ENCODE results near the gene DAB2IP. TPM values are rescaled to one million over a fixed set of nuclear protein-coding genes. Genes with fewer than 3 reads are reported as not detected.

DAB2IP gene
- total and polyA plus RNA-seq, 4 donors = 2.3 to 13.1 (median 5.4) TPM

GRCh38 chr9:121691890-121692289, 40.5 kb downstream of the DAB2IP start:
- peaks cover 0 to 2% (median 0%) of the 10 kb centered on the region in 4 donors for H3K4me1 ChIP-seq (ENCODE audit: control insufficient read depth in 4 of 4, insufficient read depth in 4 of 4, low read length in 3 of 4)
- no peaks in the 10 kb centered on the region for H3K36me3 ChIP-seq (ENCODE audit: control insufficient read depth in 4 of 4, insufficient read depth in 3 of 4, low read depth in 1 of 4, low read length in 3 of 4)
- 74% methylated on average over 6 of the region's 6 CpGs for WGBS
- TF ChIP-seq GABPA (IDR thresholded peaks at IDR 0.05 in 1 of 2, conservative IDR thresholded peaks at IDR 0.05 in 1 of 2) (no peak), NR2F2 (IDR thresholded peaks at IDR 0.05) (no peak), ATF3 (IDR thresholded peaks at IDR 0.05) (no peak), ZBTB33 (IDR thresholded peaks at IDR 0.05) (no peak), JUND (IDR thresholded peaks at IDR 0.05) (no peak), EGR1 (IDR thresholded peaks at IDR 0.05; ENCODE audit: low read depth in 2 of 2) (no peak)
- DNase-seq (ENCODE audit: low spot score) = no peak
- H3K4me3 ChIP-seq (ENCODE audit: low read depth in 1 of 3, low read length in 3 of 3) = no peak overlapping the region
- H3K27me3 ChIP-seq (ENCODE audit: control insufficient read depth in 4 of 4, insufficient read depth in 4 of 4, low read length in 3 of 4) = no peaks in the 10 kb centered on the region
- H3K9ac ChIP-seq (ENCODE audit: low read depth in 1 of 2, low read length in 2 of 2) = no peak overlapping the region
- no peak overlapping the region for H3K27ac ChIP-seq (ENCODE audit: low read depth in 1 of 2, low read length in 2 of 2)
- H3K9me3 ChIP-seq (ENCODE audit: control insufficient read depth in 4 of 4, low read length in 3 of 4) = no peaks in the 10 kb centered on the region

GRCh38 chr9:121692606-121693387, 41.4 kb downstream of the DAB2IP start:
- H3K4me1 ChIP-seq (ENCODE audit: control insufficient read depth in 4 of 4, insufficient read depth in 4 of 4, low read length in 3 of 4) = no peaks in the 10 kb centered on the region
- H3K36me3 ChIP-seq (ENCODE audit: control insufficient read depth in 4 of 4, insufficient read depth in 3 of 4, low read depth in 1 of 4, low read length in 3 of 4) = no peaks in the 10 kb centered on the region
- 91% methylated on average over 14 of the region's 14 CpGs for WGBS
- H3K27me3 ChIP-seq (ENCODE audit: control insufficient read depth in 4 of 4, insufficient read depth in 4 of 4, low read length in 3 of 4) = no peaks in the 10 kb centered on the region
- H3K4me3 ChIP-seq (ENCODE audit: low read depth in 1 of 3, low read length in 3 of 3) = no peak overlapping the region
- no peak overlapping the region for H3K9ac ChIP-seq (ENCODE audit: low read depth in 1 of 2, low read length in 2 of 2)
- TF ChIP-seq CTCF (IDR thresholded peaks at IDR 0.05; ENCODE audit: low read depth, low read length, missing input control) = no peak
- no peaks in the 10 kb centered on the region for H3K9me3 ChIP-seq (ENCODE audit: control insufficient read depth in 4 of 4, low read length in 3 of 4)
- DNase-seq (ENCODE audit: low spot score) = no peak
- no peak overlapping the region for H3K27ac ChIP-seq (ENCODE audit: low read depth in 1 of 2, low read length in 2 of 2)

GRCh38 chr9:121693388-121693670, 41.9 kb downstream of the DAB2IP start:
- TF ChIP-seq FOXA1 (IDR thresholded peaks at IDR 0.05) (no peak), NR2F2 (IDR thresholded peaks at IDR 0.05) (no peak), TAF1 (conservative IDR thresholded peaks at IDR 0.05) (no peak), YY1 (IDR thresholded peaks at IDR 0.05) (no peak), RXRA (IDR thresholded peaks at IDR 0.05) (no peak), HNF4A (conservative IDR thresholded peaks at IDR 0.05) (no peak), REST (IDR thresholded peaks at IDR 0.05) (no peak), FOXA2 (IDR thresholded peaks at IDR 0.05) (no peak), JUND (IDR thresholded peaks at IDR 0.05) (no peak), CTCF (IDR thresholded peaks at IDR 0.05; ENCODE audit: low read depth, low read length, missing input control) (no peak)
- no peaks in the 10 kb centered on the region for H3K27me3 ChIP-seq (ENCODE audit: control insufficient read depth in 4 of 4, insufficient read depth in 4 of 4, low read length in 3 of 4)
- DNase-seq (ENCODE audit: low spot score) = no peak
- no peak overlapping the region for H3K27ac ChIP-seq (ENCODE audit: low read depth in 1 of 2, low read length in 2 of 2)
- no peaks in the 10 kb centered on the region for H3K4me1 ChIP-seq (ENCODE audit: control insufficient read depth in 4 of 4, insufficient read depth in 4 of 4, low read length in 3 of 4)
- no peak overlapping the region for H3K4me3 ChIP-seq (ENCODE audit: low read depth in 1 of 3, low read length in 3 of 3)
- no peaks in the 10 kb centered on the region for H3K9me3 ChIP-seq (ENCODE audit: control insufficient read depth in 4 of 4, low read length in 3 of 4)
- no peaks in the 10 kb centered on the region for H3K36me3 ChIP-seq (ENCODE audit: control insufficient read depth in 4 of 4, insufficient read depth in 3 of 4, low read depth in 1 of 4, low read length in 3 of 4)
- no peak overlapping the region for H3K9ac ChIP-seq (ENCODE audit: low read depth in 1 of 2, low read length in 2 of 2)
- 87% methylated on average over 4 of the region's 4 CpGs for WGBS

Measured in liver (tissue), 9 donors.